Gastrocnemius medialis (tissue), 4 donors: ENCODE measurements around the gene TLX3.

Experiments used
- POLR2A ChIP-seq, 2 donors: fragments of 450-650 bp; IDR thresholded peaks; one replicate each; pipeline ENCODE4 v1.6.1; 2017; ENCODE audit warnings: antibody characterized with exemption in 2 of 2, mild to moderate bottlenecking in 2 of 2, moderate library complexity in 2 of 2
- TF ChIP-seq, protein P1 (sequence below), 5 experiments: fragments of 450-650 bp in 3 of 5; fragments of 200-600 bp in 2 of 5; sonication (generic) in 2 of 5; IDR thresholded peaks in 4 of 5; conservative IDR thresholded peaks in 1 of 5; 1 replicate in 4 of 5; 2 replicates in 1 of 5; pipeline ENCODE4 v1.5.1; 2016 to 2019; ENCODE audit warnings: antibody characterized with exemption in 5 of 5, mild to moderate bottlenecking in 3 of 5, moderate library complexity in 3 of 5

DNA sequence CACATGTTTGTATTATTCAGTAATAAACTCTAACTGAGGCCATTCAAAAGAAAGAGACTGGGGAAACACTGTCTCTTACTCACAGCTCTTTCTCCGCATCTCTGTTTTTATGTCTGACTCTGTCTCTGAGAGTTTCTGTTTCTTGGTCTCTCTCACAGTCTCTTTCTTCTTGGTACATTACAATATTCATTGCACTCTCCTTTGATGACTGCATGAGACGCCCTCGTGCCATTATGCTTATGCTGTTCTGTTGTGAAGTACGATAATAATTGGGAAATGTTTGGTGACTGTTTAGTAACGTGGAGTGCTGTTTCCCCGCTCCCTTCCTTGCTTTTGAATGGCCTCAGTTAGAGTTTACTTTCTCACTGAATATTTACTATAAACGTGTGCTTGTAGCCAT lies 25.3 kb upstream of the TLX3 start:
- TF ChIP-seq, protein P1, sequence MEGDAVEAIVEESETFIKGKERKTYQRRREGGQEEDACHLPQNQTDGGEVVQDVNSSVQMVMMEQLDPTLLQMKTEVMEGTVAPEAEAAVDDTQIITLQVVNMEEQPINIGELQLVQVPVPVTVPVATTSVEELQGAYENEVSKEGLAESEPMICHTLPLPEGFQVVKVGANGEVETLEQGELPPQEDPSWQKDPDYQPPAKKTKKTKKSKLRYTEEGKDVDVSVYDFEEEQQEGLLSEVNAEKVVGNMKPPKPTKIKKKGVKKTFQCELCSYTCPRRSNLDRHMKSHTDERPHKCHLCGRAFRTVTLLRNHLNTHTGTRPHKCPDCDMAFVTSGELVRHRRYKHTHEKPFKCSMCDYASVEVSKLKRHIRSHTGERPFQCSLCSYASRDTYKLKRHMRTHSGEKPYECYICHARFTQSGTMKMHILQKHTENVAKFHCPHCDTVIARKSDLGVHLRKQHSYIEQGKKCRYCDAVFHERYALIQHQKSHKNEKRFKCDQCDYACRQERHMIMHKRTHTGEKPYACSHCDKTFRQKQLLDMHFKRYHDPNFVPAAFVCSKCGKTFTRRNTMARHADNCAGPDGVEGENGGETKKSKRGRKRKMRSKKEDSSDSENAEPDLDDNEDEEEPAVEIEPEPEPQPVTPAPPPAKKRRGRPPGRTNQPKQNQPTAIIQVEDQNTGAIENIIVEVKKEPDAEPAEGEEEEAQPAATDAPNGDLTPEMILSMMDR (IDR thresholded peaks at IDR 0.05 in 4 of 5, conservative IDR thresholded peaks at IDR 0.05 in 1 of 5), result no peak
- TF ChIP-seq POLR2A (IDR thresholded peaks at IDR 0.05), result no peak
